Measurements from ENCODE around the gene TCF4. TPM values are rescaled to one million over a fixed set of nuclear protein-coding genes. Genes with fewer than 3 reads are reported as not detected.

The TCF4 gene
- total RNA-seq, 1 donor from 2014 or later: 15.7 TPM

DNA sequence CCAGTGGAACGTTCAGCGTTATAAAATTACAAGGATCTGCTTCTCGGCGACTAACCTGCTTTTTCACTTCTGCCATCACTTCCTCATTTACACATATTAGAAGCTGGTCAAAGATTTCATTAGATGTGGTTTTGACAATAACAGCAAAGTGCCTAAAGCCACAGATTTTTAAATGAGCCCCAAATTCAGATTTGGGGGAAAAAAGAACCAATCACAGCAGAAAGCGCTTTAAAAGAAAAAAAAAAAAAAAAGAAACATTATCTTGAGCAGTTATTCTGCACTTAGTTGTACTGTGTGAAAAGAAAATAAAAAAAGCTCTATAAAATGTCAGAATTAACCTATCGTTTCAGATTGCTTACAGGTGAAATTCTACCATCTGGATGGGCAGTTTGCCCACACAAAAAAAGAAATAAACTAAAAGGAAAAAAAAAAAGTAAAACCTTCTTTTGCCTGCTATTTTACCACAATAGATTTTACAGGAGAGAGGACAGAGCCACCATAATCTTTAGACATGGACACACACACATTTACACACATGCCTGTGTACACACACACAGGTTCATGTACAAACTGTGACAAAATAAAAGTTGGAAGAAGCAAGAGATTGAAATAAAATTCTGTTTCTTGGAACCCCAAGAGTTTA is 167.2 kb downstream of the TCF4 start:
- no peak for DNase-seq (ENCODE audit: low read depth)
- Histone ChIP-seq H3K4me3 (ENCODE audit: low read depth, low read length) (peak overlapping the region; percentile 10), H3K36me3 (ENCODE audit: control insufficient read depth, insufficient read depth, low read length) (no peaks in the 10 kb centered on the region), H3K27me3 (ENCODE audit: control insufficient read depth, insufficient read depth, low read length) (no peaks in the 10 kb centered on the region)
- TF ChIP-seq, protein P1, sequence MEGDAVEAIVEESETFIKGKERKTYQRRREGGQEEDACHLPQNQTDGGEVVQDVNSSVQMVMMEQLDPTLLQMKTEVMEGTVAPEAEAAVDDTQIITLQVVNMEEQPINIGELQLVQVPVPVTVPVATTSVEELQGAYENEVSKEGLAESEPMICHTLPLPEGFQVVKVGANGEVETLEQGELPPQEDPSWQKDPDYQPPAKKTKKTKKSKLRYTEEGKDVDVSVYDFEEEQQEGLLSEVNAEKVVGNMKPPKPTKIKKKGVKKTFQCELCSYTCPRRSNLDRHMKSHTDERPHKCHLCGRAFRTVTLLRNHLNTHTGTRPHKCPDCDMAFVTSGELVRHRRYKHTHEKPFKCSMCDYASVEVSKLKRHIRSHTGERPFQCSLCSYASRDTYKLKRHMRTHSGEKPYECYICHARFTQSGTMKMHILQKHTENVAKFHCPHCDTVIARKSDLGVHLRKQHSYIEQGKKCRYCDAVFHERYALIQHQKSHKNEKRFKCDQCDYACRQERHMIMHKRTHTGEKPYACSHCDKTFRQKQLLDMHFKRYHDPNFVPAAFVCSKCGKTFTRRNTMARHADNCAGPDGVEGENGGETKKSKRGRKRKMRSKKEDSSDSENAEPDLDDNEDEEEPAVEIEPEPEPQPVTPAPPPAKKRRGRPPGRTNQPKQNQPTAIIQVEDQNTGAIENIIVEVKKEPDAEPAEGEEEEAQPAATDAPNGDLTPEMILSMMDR (IDR thresholded peaks at IDR 0.05; ENCODE audit: insufficient read depth, low read length, poor library complexity, severe bottlenecking): no peak

DNA sequence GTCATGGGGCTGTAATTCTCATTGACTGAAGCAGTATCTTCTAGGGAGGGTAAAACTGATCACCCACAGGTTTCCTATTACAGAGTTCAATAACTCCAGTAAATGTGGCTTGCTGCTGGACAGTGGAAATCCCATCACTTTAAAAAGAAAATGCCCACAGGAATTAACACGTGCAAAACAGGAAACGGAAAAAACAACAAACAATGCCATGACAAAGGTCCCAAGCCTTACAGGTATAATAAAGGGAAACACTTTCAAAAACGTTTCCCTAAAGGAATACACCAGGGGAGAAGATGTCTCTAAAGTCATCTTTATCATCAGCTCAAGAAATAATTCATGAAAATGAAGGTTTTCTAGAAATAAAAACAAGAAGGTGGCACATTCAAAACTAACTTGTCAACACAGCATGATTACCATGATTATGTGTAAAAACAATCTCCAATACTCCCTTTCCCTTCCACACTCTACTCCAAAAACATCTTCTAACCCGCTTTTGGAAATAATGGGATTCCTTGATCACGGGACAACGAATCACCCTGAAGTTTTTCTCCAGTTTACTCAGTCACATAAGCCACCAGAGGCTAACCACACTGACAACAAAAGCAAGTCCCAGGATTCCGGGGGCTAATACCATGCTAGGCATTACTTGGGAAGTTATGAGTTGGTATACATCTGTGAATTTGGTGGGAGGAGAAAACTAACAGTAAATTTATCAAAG is 167.9 kb downstream of the TCF4 start:
- H3K4me3 ChIP-seq (ENCODE audit: low read depth, low read length): peak overlapping the region; percentile 10
- TF ChIP-seq, protein P1 (IDR thresholded peaks at IDR 0.05; ENCODE audit: insufficient read depth, low read length, poor library complexity, severe bottlenecking): no peak
- no peak for DNase-seq (ENCODE audit: low read depth)
- no peaks in the 10 kb centered on the region for H3K36me3 ChIP-seq (ENCODE audit: control insufficient read depth, insufficient read depth, low read length)
- H3K27me3 ChIP-seq (ENCODE audit: control insufficient read depth, insufficient read depth, low read length): no peaks in the 10 kb centered on the region

DNA sequence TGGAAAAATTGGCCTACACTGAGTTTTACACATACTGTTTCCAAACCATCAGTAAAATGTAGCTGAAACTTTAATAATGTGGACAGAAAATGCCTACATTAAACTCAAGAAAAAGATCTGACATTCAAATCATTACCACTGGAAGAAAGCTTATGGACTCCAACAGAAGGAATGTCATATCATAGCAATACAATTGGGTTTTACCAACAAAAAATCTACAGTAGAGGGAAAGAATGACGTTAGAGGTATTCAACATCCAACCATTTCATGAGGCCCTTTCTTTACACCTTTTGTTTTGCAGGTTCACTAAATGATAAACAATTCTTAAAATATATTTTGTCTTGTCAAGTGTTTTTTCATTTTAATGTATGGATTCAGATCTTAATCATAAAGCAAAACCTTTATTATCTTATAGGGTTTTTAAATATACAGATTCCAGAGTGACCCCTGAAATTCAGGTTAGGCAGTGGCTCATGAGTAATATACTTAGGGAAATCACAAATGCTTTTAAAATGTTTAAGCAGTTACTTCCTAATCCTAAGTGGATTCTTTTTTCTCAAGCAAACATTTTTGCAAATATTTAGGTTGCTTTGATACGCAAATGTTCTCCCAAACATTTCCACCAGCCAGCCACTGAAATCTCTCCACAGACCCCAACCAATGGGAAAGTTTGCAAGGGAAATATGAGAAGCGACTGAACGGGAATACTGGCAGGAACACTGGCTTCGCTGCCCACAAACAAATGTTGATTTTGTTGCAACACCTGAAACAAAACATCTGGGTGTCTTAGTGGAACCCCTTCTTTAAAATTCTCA is 168.7 kb downstream of the TCF4 start:
- H3K36me3 ChIP-seq (ENCODE audit: control insufficient read depth, insufficient read depth, low read length): no peaks in the 10 kb centered on the region
- TF ChIP-seq, protein P1 (IDR thresholded peaks at IDR 0.05; ENCODE audit: insufficient read depth, low read length, poor library complexity, severe bottlenecking): no peak
- H3K27me3 ChIP-seq (ENCODE audit: control insufficient read depth, insufficient read depth, low read length): no peaks in the 10 kb centered on the region
- no peak overlapping the region for H3K4me3 ChIP-seq (ENCODE audit: low read depth, low read length)
- no peak for DNase-seq (ENCODE audit: low read depth)

DNA sequence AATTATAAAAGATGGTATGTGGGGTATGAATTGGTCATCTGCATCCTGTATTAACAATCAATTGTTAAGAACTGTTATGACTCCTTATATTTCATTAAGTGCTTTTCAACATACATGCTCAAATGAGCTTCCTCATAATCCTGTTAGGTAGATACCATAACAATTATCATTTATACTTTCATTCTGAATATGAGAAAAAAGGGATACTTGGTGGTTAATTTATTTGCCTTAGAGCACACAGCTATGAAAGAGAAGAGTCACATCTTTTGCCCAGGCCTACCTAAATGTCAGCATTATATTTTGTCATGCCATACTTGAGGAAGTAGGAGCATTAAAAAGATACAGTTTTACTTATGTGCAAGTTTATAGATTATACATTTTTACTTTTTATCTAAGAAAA is 169.6 kb downstream of the TCF4 start:
- Histone ChIP-seq H3K4me3 (ENCODE audit: low read depth, low read length) (no peak overlapping the region), H3K36me3 (ENCODE audit: control insufficient read depth, insufficient read depth, low read length) (no peaks in the 10 kb centered on the region), H3K27me3 (ENCODE audit: control insufficient read depth, insufficient read depth, low read length) (no peaks in the 10 kb centered on the region)
- TF ChIP-seq, protein P1 (IDR thresholded peaks at IDR 0.05; ENCODE audit: insufficient read depth, low read length, poor library complexity, severe bottlenecking): no peak
- no peak for DNase-seq (ENCODE audit: low read depth)

DNA sequence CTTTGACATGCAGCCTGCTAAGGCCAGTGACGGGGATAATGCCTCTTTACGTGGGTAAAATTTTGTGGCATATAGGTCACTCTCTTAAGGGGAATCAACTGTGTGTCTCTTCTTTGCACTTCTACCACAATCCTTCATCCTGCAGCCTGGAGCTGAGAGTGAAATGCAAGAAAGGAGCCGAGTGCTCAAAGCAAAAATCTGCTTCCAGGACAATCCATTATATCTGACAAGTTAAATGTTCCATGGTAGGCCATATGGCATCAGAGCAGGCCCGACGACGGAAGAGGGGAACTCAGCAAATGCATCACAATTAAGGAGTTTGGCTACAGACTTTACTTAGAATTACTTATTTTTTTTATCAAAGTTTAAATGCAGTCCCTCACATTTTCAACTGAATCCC is 171.2 kb downstream of the TCF4 start:
- Histone ChIP-seq H3K36me3 (ENCODE audit: control insufficient read depth, insufficient read depth, low read length) (no peaks in the 10 kb centered on the region), H3K4me3 (ENCODE audit: low read depth, low read length) (no peak overlapping the region), H3K27me3 (ENCODE audit: control insufficient read depth, insufficient read depth, low read length) (no peaks in the 10 kb centered on the region)
- TF ChIP-seq, protein P1 (IDR thresholded peaks at IDR 0.05; ENCODE audit: insufficient read depth, low read length, poor library complexity, severe bottlenecking): no peak
- DNase-seq (ENCODE audit: low read depth): no peak

Measured in kidney epithelial cell (primary cell).